Keratinocyte (primary cell): Measurements from ENCODE around the gene LMBR1.

ENCODE experiments used
- EZH2 ChIP-seq: IDR thresholded peaks from one replicate; pipeline ENCODE4 v1.6.1; 2012; ENCODE audit warnings: inconsistent platforms, mild to moderate bottlenecking, low read length, moderate library complexity
- TF ChIP-seq, protein P1 (sequence below), 3 experiments: IDR thresholded peaks in 1 of 3; conservative IDR thresholded peaks in 1 of 3; optimal IDR thresholded peaks in 1 of 3; 2 replicates in 2 of 3; 3 replicates in 1 of 3; pipeline versions ENCODE3 to v1.5.1; 2011; ENCODE audit warnings: low read length in 3 of 3, mild to moderate bottlenecking in 3 of 3, moderate library complexity in 2 of 3, control low read depth in 1 of 3, inconsistent platforms in 1 of 3; ENCODE audit not compliant: insufficient read depth in 2 of 3; ENCODE audit errors: extremely low read depth in 1 of 3

DNA sequence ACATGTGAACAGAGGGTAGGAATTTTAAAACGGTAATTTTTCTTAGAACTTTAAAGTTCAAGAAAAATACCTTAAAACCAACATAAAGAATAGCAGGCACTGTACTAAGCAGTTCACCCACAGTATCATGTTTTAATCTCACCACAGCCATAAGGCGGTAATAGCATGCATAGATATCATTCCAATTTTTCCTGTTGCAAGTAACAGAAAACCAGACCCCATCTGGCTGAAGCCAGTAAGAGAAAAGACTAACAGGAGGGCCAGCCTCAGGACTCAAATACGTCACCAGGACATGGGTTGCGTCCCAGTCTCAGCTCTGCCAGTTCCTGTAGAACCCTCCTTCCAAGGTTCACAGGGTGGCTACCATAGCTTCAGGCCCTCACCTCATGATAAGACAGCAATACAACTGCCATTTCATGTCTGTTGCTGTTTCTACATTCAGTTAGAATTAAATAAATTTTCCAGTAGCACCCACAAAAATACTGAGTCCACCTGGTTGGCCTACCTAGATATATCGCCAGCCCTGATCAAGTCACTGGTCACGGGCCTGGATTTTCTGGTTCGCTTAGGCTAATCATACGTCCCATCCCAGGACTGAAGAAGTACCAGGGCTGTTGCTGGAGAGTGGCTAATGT is 254.4 kb downstream of the LMBR1 start:
- TF ChIP-seq, protein P1, sequence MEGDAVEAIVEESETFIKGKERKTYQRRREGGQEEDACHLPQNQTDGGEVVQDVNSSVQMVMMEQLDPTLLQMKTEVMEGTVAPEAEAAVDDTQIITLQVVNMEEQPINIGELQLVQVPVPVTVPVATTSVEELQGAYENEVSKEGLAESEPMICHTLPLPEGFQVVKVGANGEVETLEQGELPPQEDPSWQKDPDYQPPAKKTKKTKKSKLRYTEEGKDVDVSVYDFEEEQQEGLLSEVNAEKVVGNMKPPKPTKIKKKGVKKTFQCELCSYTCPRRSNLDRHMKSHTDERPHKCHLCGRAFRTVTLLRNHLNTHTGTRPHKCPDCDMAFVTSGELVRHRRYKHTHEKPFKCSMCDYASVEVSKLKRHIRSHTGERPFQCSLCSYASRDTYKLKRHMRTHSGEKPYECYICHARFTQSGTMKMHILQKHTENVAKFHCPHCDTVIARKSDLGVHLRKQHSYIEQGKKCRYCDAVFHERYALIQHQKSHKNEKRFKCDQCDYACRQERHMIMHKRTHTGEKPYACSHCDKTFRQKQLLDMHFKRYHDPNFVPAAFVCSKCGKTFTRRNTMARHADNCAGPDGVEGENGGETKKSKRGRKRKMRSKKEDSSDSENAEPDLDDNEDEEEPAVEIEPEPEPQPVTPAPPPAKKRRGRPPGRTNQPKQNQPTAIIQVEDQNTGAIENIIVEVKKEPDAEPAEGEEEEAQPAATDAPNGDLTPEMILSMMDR (optimal IDR thresholded peaks at IDR 0.05 in 1 of 3, IDR thresholded peaks at IDR 0.05 in 1 of 3, conservative IDR thresholded peaks at IDR 0.05 in 1 of 3; ENCODE audit: extremely low read depth in 1 of 3, insufficient read depth in 2 of 3, low read length in 3 of 3) = no peak
- TF ChIP-seq EZH2 = no peak
